GM19351 (cell line): ENCODE data around the gene MYLIP.

Experiments used
- ATAC-seq: cut with Tn5 transposase; IDR thresholded peaks from one replicate; pipeline ENCODE4 v1.9.1; 2021; ENCODE audit warnings: mild to moderate bottlenecking, moderate library complexity; ENCODE audit not compliant: unreplicated experiment

The MYLIP gene

GRCh38 chr6:16137451-16137801, 8.5 kb downstream of the MYLIP start:
- ATAC-seq, result no peak

GRCh38 chr6:16139556-16139955, 10.7 kb downstream of the MYLIP start:
- no peak for ATAC-seq

GRCh38 chr6:16140607-16141006, 11.7 kb downstream of the MYLIP start:
- ATAC-seq, result no peak

- no peak for ATAC-seq
These were observed 12.6 kb downstream of the MYLIP start for GRCh38 chr6:16141514-16141913.

- ATAC-seq, result no peak
These were observed 16.2 kb downstream of the MYLIP start for GRCh38 chr6:16145038-16145437.

GRCh38 chr6:16146028-16146427, 17.1 kb downstream of the MYLIP start:
- no peak for ATAC-seq

GRCh38 chr6:16146527-16146955, 17.7 kb downstream of the MYLIP start:
- ATAC-seq, result no peak

- no peak for ATAC-seq
These were observed 19.6 kb downstream of the MYLIP start for GRCh38 chr6:16148498-16148897.

GRCh38 chr6:16149305-16149704, 20.4 kb downstream of the MYLIP start:
- ATAC-seq, result no peak

GRCh38 chr6:16150098-16150497, 21.2 kb downstream of the MYLIP start:
- no peak for ATAC-seq

- ATAC-seq, result no peak
These were observed 24.4 kb downstream of the MYLIP start for GRCh38 chr6:16153211-16153820.

- no peak for ATAC-seq
These were observed 26.0 kb downstream of the MYLIP start for GRCh38 chr6:16154904-16155303.

GRCh38 chr6:16157492-16157891, 28.6 kb downstream of the MYLIP start:
- ATAC-seq, result no peak

- ATAC-seq, result no peak
These were observed 29.0 kb downstream of the MYLIP start for GRCh38 chr6:16157909-16158308.

GRCh38 chr6:16158943-16159557, 30.2 kb downstream of the MYLIP start:
- no peak for ATAC-seq

- ATAC-seq, result no peak
These were observed 31.9 kb downstream of the MYLIP start for GRCh38 chr6:16160794-16161193.

- no peak for ATAC-seq
These were observed 33.1 kb downstream of the MYLIP start for GRCh38 chr6:16162003-16162402.

- no peak for ATAC-seq
These were observed 34.2 kb downstream of the MYLIP start for GRCh38 chr6:16163066-16163465.

GRCh38 chr6:16163535-16164300, 34.8 kb downstream of the MYLIP start:
- ATAC-seq, result no peak

GRCh38 chr6:16165641-16166040, 36.8 kb downstream of the MYLIP start:
- no peak for ATAC-seq

- ATAC-seq, result no peak
These were observed 38.2 kb downstream of the MYLIP start for GRCh38 chr6:16166871-16167608.

GRCh38 chr6:16168121-16168520, 39.2 kb downstream of the MYLIP start:
- ATAC-seq, result no peak
